HG03575 (cell line): ENCODE measurements around the gene ICE1.
"Not testable (repeated sequence)": the region's sequence is repeated elsewhere in the genome, so short reads cannot be mapped to it uniquely, and the experiment has no call there.

Source experiments
- ATAC-seq: cut with Tn5 transposase; IDR thresholded peaks from one replicate; pipeline ENCODE4 v1.9.1; 2021; ENCODE audit not compliant: unreplicated experiment, insufficient number of reproducible peaks, low FRiP score; ENCODE audit errors: extremely low read depth

Gene ICE1

GRCh38 chr5:5421961-5422818, at the start of gene ICE1:
TSS of gene ICE1 (plus strand) at chr5:5422677. CDS start at chr5:5422916, 239 bp downstream.
- ATAC-seq, result peak; percentile 75

GRCh38 chr5:5372930-5373329, 49.5 kb upstream of the ICE1 start:
- no peak for ATAC-seq

- ATAC-seq, result no peak
Observed at GRCh38 chr5:5373351-5373989, 49.0 kb upstream of the ICE1 start.

GRCh38 chr5:5374009-5374715, 48.3 kb upstream of the ICE1 start:
- ATAC-seq, result no peak

GRCh38 chr5:5377780-5378179, 44.7 kb upstream of the ICE1 start:
- ATAC-seq, result no peak

- ATAC-seq, result no peak
Observed at GRCh38 chr5:5378531-5378930, 43.9 kb upstream of the ICE1 start.

GRCh38 chr5:5380298-5380697, 42.2 kb upstream of the ICE1 start:
- ATAC-seq, result no peak

- no peak for ATAC-seq
Observed at GRCh38 chr5:5381310-5381913, 41.1 kb upstream of the ICE1 start.

GRCh38 chr5:5383461-5383860, 39.0 kb upstream of the ICE1 start:
- ATAC-seq, result no peak

GRCh38 chr5:5384660-5385330, 37.7 kb upstream of the ICE1 start:
- ATAC-seq, result no peak

GRCh38 chr5:5385331-5385662, 37.2 kb upstream of the ICE1 start:
- no peak for ATAC-seq

GRCh38 chr5:5386329-5386728, 36.1 kb upstream of the ICE1 start:
- ATAC-seq, result no peak

GRCh38 chr5:5387192-5387591, 35.3 kb upstream of the ICE1 start:
- ATAC-seq, result no peak

GRCh38 chr5:5387777-5388176, 34.7 kb upstream of the ICE1 start:
- no peak for ATAC-seq

GRCh38 chr5:5390121-5390869, 32.2 kb upstream of the ICE1 start:
- ATAC-seq, result not testable (repeated sequence)

- ATAC-seq, result not testable (repeated sequence)
Observed at GRCh38 chr5:5392504-5392903, 30.0 kb upstream of the ICE1 start.

GRCh38 chr5:5394384-5394986, 28.0 kb upstream of the ICE1 start:
- not testable (repeated sequence) for ATAC-seq

- not testable (repeated sequence) for ATAC-seq
Observed at GRCh38 chr5:5395093-5395492, 27.4 kb upstream of the ICE1 start.
